Activated CD8-positive, alpha-beta memory T cell treated with anti-CD3 and anti-CD28 coated beads, Interleukin-2, amount 50 U/mL, for 4 hours (primary cell): Measurements from ENCODE around the gene HEMK1.
A peak's percentile ranks its signal among the peaks of the same experiment; 100 is the strongest.

Source experiments
- DNase-seq: peaks from one replicate; pipeline ENCODE4 v3.0.0-alpha.2; 2020

Gene HEMK1, protein sequence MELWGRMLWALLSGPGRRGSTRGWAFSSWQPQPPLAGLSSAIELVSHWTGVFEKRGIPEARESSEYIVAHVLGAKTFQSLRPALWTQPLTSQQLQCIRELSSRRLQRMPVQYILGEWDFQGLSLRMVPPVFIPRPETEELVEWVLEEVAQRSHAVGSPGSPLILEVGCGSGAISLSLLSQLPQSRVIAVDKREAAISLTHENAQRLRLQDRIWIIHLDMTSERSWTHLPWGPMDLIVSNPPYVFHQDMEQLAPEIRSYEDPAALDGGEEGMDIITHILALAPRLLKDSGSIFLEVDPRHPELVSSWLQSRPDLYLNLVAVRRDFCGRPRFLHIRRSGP

GRCh38 chr3:50568947-50569749 lies at the start of gene HEMK1:
Gene HEMK1, plus strand, starts transcription at chr3:50569522. Its CDS starts 1,583 bp downstream, at chr3:50571105.
- DNase-seq, result peak; percentile 91

DNA sequence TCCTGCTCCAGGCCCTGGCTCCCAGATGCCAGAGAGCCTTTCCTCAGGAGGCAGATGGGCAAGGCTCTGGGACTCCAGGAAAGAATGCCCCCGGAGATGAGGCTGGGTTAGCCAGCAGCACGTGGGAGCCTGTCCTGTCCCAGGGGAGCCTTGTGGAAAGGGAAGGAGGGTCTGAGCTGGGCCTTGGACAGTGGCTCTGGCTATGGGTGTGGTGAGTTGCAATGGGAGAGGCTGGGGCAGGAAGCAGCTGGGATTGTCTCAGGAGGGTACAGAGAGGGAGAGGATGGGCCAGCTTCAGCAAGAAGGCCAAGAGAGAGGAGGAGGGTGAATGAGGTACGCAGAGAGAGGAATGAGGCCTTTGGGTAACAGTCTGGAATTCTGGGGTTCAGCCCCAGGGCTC lies 48.5 kb upstream of the HEMK1 start:
- DNase-seq, result no peak

DNA sequence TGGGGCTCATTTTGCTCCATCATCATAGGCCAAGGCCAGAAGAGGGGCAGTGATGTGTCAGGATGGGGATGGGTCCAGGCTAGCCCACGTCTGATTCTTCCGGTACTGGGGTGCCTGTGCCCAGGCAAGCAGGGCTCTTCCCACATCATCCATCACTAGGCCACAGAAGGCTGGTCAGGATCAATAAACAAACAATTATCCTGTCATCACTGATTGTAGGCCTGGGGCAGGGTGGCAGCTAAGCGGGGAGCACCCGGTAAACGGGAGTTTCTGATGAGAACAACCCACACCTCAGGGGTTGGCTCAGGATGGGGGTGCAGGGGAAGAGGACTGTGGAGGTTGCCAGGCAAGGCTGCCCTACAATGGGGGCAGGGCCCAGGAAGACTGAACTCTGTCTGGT lies 47.8 kb upstream of the HEMK1 start:
- no peak for DNase-seq

- no peak for DNase-seq
Observed at GRCh38 chr3:50523279-50523811, 46.0 kb upstream of the HEMK1 start.

DNA sequence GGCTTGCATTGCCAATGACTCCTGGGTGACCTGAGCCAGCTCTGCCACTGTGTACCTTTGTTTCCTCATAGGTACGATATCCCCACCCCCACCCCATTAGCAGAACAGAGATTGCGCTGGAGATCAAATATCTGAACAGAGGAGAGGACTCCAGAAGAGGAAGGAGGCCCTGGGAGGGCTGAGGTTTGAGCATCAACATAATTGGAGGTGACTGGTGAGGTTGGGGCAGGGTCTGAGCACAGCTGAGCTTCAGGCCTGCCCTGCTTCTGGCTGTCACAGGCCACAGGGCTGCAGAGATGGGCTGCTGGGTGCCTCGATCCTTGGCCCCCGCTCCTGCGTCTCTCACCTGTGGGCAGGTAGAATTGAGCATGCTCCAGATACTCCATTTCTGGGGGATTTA lies 44.6 kb upstream of the HEMK1 start:
- no peak for DNase-seq

GRCh38 chr3:50525191-50525910 lies 44.0 kb upstream of the HEMK1 start:
- no peak for DNase-seq

DNA sequence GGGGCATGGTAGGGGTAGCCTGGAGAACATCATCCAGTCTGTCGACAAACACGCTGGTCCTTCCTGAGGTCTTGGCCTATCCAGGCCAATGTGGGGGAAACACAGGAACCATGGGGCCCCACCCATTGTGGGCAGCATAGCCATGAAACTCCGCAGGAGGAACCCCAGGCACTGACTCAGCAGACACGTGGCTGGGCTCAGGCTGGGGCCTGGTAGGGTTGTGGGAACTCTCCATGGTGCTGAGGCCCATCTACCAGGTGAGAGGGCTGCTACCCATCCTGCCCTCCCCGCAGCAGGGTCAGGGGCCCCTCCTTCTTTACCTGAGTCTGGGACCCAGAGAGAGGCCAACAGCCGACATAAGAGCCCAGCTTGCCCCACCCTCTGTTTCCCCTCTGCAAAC lies 43.3 kb upstream of the HEMK1 start:
- DNase-seq, result peak; percentile 44

DNA sequence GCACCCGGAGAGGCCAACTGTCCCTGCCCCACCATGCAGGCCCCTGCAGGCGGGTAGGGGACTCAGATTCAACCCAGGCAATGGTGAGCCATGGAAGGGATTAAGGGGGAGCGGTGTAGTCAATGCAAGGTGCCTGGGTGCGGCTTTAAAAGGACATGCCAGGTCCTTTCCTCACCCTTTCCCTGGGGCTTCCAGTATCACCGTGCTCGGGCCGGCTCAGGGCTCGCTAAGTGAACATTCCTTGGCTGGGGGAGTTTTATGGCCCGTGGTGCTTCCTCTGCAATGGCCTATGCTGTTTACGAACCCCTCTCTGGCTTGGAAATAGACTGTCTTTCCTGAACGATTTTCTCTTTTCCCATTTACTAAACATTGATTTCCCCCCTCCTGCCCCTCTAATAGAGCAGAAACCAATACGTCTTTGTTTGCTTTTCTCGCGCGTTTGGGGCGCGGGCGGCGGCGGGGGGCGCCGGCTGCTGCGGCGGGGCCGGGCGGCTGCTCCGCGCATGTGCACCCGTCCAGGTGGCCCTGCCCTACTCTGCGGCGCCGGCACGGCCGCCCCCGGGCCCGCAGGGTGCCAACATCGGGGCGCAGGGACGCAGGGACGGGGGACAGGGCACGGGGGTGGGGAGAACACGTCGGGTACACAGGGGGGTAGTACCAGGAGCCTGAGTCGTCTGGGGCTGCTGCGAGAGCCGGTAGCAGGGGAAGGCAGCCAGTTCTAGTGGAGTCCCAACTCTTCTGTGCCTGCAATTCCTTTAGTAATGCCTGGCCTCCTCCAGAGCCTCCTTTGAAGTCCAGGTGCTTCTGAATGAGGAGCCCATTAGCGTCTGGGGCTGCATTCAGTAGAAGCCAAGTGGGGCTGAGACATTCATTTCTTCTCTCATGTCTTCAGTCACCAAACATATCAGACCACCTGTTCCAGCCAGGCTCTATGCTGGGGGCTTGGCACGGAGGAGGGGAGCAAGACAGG lies 39.0 kb upstream of the HEMK1 start:
- no peak for DNase-seq

- DNase-seq, result no peak
Observed at GRCh38 chr3:50531201-50531600, 38.1 kb upstream of the HEMK1 start.

DNA sequence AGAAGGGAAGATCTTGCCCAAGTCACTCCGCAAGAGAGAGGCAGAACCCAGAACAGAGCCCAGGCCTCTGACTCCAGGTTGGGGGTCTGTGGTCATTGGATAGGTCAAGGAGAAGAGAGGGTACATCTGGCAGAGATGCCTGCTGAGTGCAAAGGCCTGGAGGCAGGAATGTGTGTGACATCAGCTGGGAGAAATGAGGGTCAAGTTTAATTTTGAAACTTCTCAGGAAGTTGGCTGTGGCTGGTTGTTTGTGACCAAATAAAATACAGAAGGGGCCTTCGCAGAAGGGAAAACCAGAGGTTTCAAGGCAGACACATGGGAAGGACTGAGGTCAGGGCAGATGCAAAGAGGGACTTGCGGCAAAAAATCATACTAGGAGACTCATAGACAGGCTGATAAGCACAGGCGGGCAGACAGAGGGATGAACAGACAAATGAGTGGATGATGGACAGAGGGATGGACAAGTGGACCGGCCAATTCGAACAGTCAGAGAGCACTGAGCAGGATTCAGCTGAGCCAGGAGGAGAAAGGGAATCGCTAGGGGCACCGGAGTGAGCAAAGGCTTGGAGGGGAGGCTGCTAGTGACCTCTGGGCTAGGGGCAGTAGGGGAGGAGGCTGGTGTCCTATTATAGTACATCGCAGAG lies 37.1 kb upstream of the HEMK1 start:
- DNase-seq, result no peak

DNA sequence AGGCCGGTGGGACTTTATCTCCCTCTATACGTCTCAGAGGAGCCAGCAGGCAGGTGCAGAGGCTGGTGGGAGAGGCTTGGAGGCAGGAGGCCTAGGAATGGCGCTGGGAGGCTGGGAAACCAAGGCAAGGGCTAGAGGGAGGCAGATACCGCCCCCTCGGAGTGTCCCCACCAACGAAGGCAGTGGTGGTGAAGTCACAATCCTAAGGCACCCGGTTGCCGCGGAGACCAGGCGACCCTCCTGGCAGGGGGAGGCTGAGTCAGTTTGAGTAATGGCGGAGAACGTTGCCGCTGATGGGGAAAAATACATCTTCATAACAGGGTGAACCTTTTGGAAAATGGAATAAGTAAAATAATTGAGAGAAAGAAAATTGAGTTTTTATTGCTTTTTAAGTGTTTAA lies 36.0 kb upstream of the HEMK1 start:
- DNase-seq, result no peak

GRCh38 chr3:50533807-50534461 lies 35.4 kb upstream of the HEMK1 start:
- DNase-seq, result no peak

DNA sequence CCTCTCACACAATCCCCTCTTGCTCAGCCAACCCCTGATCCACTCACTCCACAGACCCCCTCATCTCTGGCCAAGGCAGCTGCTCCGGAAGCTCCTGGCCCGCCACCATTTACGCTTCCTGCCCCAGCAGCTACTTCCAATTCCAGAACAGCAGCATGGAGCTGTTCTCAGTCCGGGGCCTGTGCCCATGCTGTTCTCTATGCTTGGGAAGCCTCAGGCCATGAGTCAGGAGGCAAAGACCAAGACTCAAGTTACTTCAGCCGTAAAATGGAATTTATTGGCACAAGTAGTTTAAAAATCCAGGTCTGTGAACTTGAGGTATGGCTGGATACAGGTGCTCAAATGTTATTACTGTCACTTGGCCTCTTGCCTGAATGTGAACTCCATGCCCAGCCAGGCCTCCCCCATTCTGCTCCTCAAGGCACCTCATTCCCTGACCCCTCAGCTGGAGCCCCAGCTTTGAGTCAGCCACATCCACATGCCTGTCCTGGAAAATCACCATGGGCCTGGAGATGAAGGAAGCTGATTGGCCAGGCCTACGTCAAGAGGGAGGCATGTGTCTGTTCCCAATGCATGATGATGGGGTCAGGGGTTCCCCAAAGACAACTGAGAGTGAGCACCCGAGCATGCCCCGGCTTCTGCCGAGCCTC lies 34.5 kb upstream of the HEMK1 start:
- DNase-seq, result no peak

GRCh38 chr3:50536471-50537180 lies 32.7 kb upstream of the HEMK1 start:
- no peak for DNase-seq

DNA sequence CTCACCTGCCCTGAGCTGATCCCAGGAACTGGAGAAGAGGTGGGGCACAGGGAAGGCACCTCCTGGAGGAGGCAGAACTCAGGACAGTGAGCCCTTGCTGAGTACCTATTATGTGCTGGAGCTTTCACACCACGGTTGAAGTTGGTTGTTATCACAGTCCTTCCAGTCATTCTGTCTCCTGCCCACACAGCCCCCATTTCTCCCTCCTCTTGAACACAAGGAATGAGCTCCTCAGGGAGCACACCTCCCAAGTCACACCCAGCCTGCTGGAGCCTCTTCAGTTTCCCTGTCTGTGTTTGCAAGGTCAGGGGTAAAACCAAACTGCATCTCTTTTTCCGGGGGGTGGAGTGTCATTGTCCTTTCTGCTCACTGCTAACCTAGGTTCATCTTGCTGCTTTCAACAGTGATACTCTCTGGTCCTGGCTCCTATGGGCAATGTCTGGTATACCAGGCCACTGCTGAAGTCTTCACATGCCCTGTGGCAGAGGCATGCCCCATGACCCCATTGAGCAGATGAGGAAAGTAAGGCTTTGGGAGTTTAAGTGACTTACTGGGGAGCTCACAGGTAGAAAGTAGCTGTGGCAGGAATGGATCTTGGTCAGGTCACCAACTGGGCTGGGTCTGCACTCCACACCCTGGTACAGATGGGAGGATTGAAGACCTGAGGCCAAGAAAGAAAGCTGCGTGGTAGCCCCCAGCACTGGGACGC lies 31.7 kb upstream of the HEMK1 start:
- no peak for DNase-seq

DNA sequence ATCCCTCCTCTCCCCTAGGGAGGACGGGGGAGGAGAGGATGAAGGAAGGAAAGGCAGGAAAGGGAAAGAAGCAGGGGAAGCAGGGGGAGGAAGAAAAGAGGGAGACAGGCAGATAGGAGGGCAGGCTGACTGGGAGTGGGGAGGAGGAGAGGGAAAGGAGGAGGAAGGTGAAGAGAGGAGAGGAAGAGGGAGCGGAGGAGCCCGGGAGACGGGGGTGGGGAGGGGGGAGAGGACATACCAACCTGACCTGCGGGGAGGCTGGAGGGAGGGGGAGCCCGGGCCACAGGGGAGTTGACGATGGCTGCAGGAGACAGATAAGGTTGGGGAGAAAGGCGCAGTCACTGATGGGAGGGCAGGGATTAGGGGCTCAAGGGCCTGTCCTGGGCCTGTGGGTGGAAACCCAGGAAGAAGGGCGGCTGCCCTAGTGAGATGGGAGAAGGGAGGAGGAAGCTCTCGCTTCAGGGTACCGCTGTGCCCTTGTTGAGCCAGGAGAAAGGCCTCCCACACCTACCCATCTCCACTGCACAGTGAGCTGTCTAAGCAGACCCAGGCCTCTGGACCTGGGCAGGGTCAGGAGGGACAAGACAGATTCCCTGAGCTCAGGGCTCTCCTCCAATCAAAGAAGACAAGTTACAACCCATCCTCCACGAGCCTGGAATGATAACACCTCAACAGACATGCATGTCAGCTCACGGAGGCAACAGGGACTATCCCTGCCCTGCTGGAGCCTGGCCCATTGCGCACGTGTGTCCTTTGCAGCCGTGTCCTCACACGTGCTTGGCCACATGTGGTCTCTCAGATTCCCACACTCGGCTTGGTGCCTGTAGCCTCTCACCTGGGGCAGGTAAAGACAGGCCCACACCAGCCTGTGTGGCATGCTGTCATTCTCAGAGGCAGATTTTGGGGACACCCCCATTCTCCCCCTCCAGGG lies 29.7 kb upstream of the HEMK1 start:
- no peak for DNase-seq

- peak; percentile 67 for DNase-seq
Observed at GRCh38 chr3:50542177-50543034, 26.9 kb upstream of the HEMK1 start.
